ENCODE measurements around the gene ATG4C.

DNA sequence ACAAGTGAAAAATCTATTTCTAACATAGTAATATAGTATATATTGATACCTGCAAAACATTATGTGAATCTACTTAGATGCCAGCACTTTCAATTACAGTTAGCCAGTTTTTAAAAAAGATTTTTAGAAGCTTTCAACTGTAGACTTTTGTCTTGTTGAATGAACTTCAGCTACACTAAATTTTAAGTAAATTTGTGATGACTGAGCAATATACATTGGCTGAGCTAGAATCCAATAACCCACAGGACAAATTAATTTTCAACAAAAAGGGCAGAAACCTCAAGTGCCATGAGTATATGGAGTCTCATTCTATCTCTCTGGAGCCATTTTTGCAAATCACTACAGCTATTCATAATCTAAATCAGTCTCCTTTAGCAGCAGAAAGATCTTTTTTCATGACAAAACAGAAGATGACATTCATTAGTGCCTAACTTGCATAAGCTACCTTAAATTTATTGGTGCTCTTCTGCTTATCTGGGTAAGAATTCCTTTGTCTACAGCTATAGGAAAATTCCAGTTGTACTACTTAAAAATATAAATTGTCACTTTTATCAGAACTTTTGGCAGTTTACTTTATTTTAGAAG, 100.3 kb downstream of the ATG4C start:
- no peak for TF ChIP-seq ZFX (IDR thresholded peaks at IDR 0.05)
- TF ChIP-seq, protein P1, sequence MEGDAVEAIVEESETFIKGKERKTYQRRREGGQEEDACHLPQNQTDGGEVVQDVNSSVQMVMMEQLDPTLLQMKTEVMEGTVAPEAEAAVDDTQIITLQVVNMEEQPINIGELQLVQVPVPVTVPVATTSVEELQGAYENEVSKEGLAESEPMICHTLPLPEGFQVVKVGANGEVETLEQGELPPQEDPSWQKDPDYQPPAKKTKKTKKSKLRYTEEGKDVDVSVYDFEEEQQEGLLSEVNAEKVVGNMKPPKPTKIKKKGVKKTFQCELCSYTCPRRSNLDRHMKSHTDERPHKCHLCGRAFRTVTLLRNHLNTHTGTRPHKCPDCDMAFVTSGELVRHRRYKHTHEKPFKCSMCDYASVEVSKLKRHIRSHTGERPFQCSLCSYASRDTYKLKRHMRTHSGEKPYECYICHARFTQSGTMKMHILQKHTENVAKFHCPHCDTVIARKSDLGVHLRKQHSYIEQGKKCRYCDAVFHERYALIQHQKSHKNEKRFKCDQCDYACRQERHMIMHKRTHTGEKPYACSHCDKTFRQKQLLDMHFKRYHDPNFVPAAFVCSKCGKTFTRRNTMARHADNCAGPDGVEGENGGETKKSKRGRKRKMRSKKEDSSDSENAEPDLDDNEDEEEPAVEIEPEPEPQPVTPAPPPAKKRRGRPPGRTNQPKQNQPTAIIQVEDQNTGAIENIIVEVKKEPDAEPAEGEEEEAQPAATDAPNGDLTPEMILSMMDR (conservative IDR thresholded peaks at IDR 0.05) = no peak
